Measurements from ENCODE around the gene RPS6KA1. TPM values are rescaled to one million over a fixed set of nuclear protein-coding genes. Genes with fewer than 3 reads are reported as not detected.
A peak's percentile ranks its signal among the peaks of the same experiment; 100 is the strongest.

The RPS6KA1 gene
- total RNA-seq, 1 donor from 2014 or later = 1.4 TPM

- DNase-seq (ENCODE audit: low read depth) = no peak
Observed at GRCh38 chr1:26531651-26532131, 2.1 kb downstream of the RPS6KA1 start.

- peak; percentile 12 for DNase-seq (ENCODE audit: low read depth)
Observed at GRCh38 chr1:26533951-26534509, 4.5 kb downstream of the RPS6KA1 start.

GRCh38 chr1:26535201-26535600 lies 5.6 kb downstream of the RPS6KA1 start:
- peak; percentile 25 for DNase-seq (ENCODE audit: low read depth)

- DNase-seq (ENCODE audit: low read depth) = peak; percentile 82
Observed at GRCh38 chr1:26536081-26536480, 6.5 kb downstream of the RPS6KA1 start.

GRCh38 chr1:26536521-26536920 lies 7.0 kb downstream of the RPS6KA1 start:
- no peak for DNase-seq (ENCODE audit: low read depth)

- DNase-seq (ENCODE audit: low read depth) = peak; percentile 15
Observed at GRCh38 chr1:26537951-26538352, 8.4 kb downstream of the RPS6KA1 start.

- DNase-seq (ENCODE audit: low read depth) = peak; percentile 40
Observed at GRCh38 chr1:26538480-26539412, 9.2 kb downstream of the RPS6KA1 start.

- no peak for DNase-seq (ENCODE audit: low read depth)
Observed at GRCh38 chr1:26539722-26540121, 10.2 kb downstream of the RPS6KA1 start.

- DNase-seq (ENCODE audit: low read depth) = no peak
Observed at GRCh38 chr1:26540351-26540750, 10.8 kb downstream of the RPS6KA1 start.

- DNase-seq (ENCODE audit: low read depth) = no peak
Observed at GRCh38 chr1:26541431-26541815, 11.9 kb downstream of the RPS6KA1 start.

GRCh38 chr1:26541816-26542711 lies 12.5 kb downstream of the RPS6KA1 start:
- no peak for DNase-seq (ENCODE audit: low read depth)

GRCh38 chr1:26542771-26543451 lies 13.3 kb downstream of the RPS6KA1 start:
- DNase-seq (ENCODE audit: low read depth) = no peak

GRCh38 chr1:26543462-26543861 lies 13.9 kb downstream of the RPS6KA1 start:
- no peak for DNase-seq (ENCODE audit: low read depth)

GRCh38 chr1:26544126-26544525 lies 14.6 kb downstream of the RPS6KA1 start:
- DNase-seq (ENCODE audit: low read depth) = no peak

GRCh38 chr1:26545969-26546323 lies 16.4 kb downstream of the RPS6KA1 start:
- DNase-seq (ENCODE audit: low read depth) = no peak

GRCh38 chr1:26546375-26546774 lies 16.8 kb downstream of the RPS6KA1 start:
- no peak for DNase-seq (ENCODE audit: low read depth)

- DNase-seq (ENCODE audit: low read depth) = no peak
Observed at GRCh38 chr1:26546819-26547218, 17.3 kb downstream of the RPS6KA1 start.

GRCh38 chr1:26548841-26549240 lies 19.3 kb downstream of the RPS6KA1 start:
- no peak for DNase-seq (ENCODE audit: low read depth)

- DNase-seq (ENCODE audit: low read depth) = no peak
Observed at GRCh38 chr1:26550946-26551345, 21.4 kb downstream of the RPS6KA1 start.

- DNase-seq (ENCODE audit: low read depth) = no peak
Observed at GRCh38 chr1:26552720-26553119, 23.2 kb downstream of the RPS6KA1 start.

Data from myocyte (in vitro differentiated cells).